T-helper 1 cell treated with Interleukin-12 subunit alpha and Interleukin-12 subunit beta and Interleukin-4 antibody, amounts not matched to agents 30 ng/mL and 1 ng/mL, for 36 hours (primary cell): Measurements from ENCODE around the gene ANO3. TPM values are rescaled to one million over a fixed set of nuclear protein-coding genes. Genes with fewer than 3 reads are reported as not detected.
"Not testable (repeated sequence)": the region's sequence is repeated elsewhere in the genome, so short reads cannot be mapped to it uniquely, and the experiment has no call there.

Experiments used
- intact Hi-C: fragments of 100-400 bp; cut with micrococcal nuclease; formaldehyde crosslinking; loops from one replicate; pipeline ENCODE4 v1.15.1; 2024
- total RNA-seq: library from RNA; stranded (reverse); gene quantifications from 2 replicates; pipeline ENCODE4 v1.2.3, GENCODE V29; 2022

The ANO3 gene
- total RNA-seq, 1 donor from 2014 or later: not detected

- intact Hi-C loops: no loop called here
Measured at GRCh38 chr11:26572770-26573402, 241.0 kb downstream of the ANO3 start.

GRCh38 chr11:26573896-26574295, 242.0 kb downstream of the ANO3 start:
- intact Hi-C loops: no loop called here

- intact Hi-C loops: no loop called here
Measured at GRCh38 chr11:26575946-26576345, 244.0 kb downstream of the ANO3 start.

GRCh38 chr11:26578998-26579661, 247.2 kb downstream of the ANO3 start:
- intact Hi-C loops: no loop called here

GRCh38 chr11:26579683-26580082, 247.8 kb downstream of the ANO3 start:
- intact Hi-C loops: no loop called here

- intact Hi-C loops: no loop called here
Measured at GRCh38 chr11:26580929-26581328, 249.0 kb downstream of the ANO3 start.

- intact Hi-C loops: no loop called here
Measured at GRCh38 chr11:26583550-26583949, 251.6 kb downstream of the ANO3 start.

GRCh38 chr11:26584818-26585217, 252.9 kb downstream of the ANO3 start:
- intact Hi-C loops: no loop called here

- intact Hi-C loops: no loop called here
Measured at GRCh38 chr11:26587073-26587472, 255.1 kb downstream of the ANO3 start.

- intact Hi-C loops: no loop called here
Measured at GRCh38 chr11:26593691-26594090, 261.8 kb downstream of the ANO3 start.

- intact Hi-C loops: not testable (repeated sequence)
Measured at GRCh38 chr11:26595207-26595865, 263.4 kb downstream of the ANO3 start.

- intact Hi-C loops: not testable (repeated sequence)
Measured at GRCh38 chr11:26597049-26597689, 265.2 kb downstream of the ANO3 start.

- intact Hi-C loops: no loop called here
Measured at GRCh38 chr11:26597899-26598298, 266.0 kb downstream of the ANO3 start.

- intact Hi-C loops: no loop called here
Measured at GRCh38 chr11:26599425-26599824, 267.5 kb downstream of the ANO3 start.

- intact Hi-C loops: no loop called here
Measured at GRCh38 chr11:26599876-26600434, 268.0 kb downstream of the ANO3 start.

- intact Hi-C loops: no loop called here
Measured at GRCh38 chr11:26607725-26608506, 276.0 kb downstream of the ANO3 start.

GRCh38 chr11:26608507-26609146, 276.7 kb downstream of the ANO3 start:
- intact Hi-C loops: no loop called here

- intact Hi-C loops: no loop called here
Measured at GRCh38 chr11:26613759-26614158, 281.8 kb downstream of the ANO3 start.

- intact Hi-C loops: no loop called here
Measured at GRCh38 chr11:26618441-26618840, 286.5 kb downstream of the ANO3 start.

- intact Hi-C loops: no loop called here
Measured at GRCh38 chr11:26620282-26621045, 288.5 kb downstream of the ANO3 start.
